ENCODE data around the gene SLC6A7.

SLC6A7 gene

DNA sequence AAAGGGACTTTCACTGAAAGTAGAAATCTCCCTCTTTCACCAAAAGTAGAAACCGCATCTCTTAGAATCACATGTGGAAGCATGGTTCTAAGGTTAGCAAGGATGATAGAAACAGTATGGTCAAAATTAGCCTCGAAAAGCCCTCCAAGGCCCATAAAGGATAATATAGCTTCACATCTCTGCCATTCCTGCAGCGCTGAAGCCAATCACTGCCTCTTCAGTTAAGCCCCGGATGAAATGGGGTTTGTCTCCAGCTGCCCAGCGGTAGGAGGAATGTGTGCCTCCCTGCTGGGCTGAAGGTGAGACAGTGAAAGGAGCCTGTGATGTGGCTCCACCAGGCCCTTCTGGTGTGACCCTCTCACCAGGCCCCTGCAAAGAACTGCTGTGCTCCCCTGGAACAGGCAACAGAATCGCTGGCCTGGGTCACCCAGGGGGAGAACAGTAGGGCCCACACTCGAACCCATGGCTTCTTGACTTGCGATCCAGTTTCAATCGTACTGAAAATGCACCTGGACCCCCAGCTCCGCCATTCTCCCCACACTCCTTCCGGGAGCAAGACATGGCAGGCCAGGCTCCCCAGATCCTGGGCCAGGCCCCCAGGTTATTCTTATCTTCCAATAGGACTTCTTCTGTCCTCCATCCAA is 52.5 kb downstream of the SLC6A7 start:
- TF ChIP-seq, protein P1, sequence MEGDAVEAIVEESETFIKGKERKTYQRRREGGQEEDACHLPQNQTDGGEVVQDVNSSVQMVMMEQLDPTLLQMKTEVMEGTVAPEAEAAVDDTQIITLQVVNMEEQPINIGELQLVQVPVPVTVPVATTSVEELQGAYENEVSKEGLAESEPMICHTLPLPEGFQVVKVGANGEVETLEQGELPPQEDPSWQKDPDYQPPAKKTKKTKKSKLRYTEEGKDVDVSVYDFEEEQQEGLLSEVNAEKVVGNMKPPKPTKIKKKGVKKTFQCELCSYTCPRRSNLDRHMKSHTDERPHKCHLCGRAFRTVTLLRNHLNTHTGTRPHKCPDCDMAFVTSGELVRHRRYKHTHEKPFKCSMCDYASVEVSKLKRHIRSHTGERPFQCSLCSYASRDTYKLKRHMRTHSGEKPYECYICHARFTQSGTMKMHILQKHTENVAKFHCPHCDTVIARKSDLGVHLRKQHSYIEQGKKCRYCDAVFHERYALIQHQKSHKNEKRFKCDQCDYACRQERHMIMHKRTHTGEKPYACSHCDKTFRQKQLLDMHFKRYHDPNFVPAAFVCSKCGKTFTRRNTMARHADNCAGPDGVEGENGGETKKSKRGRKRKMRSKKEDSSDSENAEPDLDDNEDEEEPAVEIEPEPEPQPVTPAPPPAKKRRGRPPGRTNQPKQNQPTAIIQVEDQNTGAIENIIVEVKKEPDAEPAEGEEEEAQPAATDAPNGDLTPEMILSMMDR (IDR thresholded peaks at IDR 0.05; ENCODE audit: low read depth, low read length) = no peak
- no peak for DNase-seq (ENCODE audit: extremely low read depth, low read depth)

DNA sequence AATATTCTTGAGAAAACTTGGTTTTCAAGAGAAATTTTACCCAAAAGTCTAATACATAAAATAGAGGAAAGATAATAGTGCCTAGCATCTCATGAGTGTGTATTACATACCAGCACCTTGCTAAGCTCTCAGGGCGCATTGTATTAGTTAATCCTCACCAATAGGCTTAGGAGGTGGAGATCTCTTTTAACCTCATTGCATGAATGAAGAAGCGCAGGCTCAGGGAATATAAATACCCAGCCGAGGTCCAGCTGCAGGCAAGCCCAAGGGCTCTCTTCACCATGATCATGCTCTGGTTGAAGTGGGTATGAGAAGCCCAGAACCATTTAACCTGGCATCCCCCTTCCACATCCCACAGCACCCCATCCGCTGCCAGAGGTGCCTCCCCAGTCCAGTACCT is 53.7 kb downstream of the SLC6A7 start:
- TF ChIP-seq, protein P1 (IDR thresholded peaks at IDR 0.05; ENCODE audit: low read depth, low read length) = no peak
- no peak for DNase-seq (ENCODE audit: extremely low read depth, low read depth)

DNA sequence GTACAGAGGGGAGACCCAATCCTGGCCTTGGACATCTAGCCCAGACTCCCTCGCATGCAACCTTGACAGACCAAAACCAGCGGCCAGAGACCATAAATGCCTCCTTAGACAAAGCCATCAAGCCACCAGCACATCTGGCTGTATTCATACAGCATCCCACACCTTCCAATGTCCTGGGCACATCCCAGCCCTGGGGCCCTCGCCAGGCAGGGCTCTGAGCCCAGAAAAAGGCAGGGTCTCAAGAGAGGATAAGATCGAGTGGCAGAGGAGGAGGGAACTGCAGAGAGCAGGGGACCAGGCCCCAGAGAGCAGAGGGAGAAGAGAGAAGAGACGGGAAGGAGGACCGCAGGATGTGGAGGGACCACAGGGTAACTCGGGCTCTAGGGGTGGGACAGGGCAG is 54.3 kb downstream of the SLC6A7 start:
- DNase-seq (ENCODE audit: extremely low read depth, low read depth) = no peak
- TF ChIP-seq, protein P1 (IDR thresholded peaks at IDR 0.05; ENCODE audit: low read depth, low read length) = no peak

DNA sequence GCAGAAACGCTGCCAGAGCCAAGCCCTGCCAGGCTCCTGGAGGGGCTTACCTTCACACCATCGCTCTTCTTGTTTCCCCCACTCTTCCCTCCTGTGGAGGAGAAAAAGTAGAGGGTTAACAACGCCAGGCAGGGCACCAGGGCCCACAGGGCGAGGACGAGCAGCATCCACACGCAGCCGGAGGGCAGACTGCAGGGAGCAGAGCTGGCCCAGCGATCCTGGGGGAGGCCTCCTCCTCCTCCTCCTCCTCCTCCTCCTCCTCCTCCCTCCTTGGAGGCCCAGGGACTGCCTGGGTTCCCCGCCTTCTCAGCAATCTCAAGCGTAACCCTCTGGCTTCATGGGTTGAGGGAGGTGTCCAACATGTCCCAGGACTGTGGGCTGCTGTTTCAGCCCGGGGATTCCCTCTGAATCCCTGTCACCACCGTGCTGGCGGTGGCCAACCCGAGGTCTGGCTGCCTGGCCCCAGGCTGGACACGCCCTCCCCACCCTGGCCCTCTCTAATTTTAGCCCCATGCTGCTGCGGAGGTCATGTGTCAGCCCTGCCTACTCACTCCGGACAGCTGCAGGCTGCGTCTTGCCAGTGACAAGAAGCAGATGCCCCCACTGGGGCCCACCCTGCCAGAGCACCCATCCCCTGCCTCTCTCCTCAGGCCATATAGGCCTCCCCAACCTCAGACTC is 55.4 kb downstream of the SLC6A7 start:
- TF ChIP-seq, protein P1 (IDR thresholded peaks at IDR 0.05; ENCODE audit: low read depth, low read length) = no peak
- no peak for DNase-seq (ENCODE audit: extremely low read depth, low read depth)

DNA sequence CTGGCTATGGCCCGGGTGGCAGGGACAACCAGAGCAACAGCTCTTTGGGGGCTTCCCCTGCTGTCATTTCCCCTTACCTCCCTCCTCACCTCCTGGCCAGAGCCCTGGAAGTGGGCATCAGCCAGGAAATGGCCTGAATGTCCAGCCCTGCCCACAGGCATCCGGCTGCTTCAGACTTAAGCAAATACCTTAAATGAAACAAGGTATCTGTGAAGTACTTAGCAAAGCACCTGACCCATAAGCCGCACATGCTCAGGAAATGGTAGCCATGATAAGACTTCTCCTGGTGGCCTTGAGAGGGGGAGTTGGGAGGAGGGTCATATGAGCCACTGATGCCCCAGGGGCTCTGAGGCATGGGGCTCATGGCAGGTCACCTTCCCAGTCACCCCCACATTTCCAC is 55.9 kb downstream of the SLC6A7 start:
- DNase-seq (ENCODE audit: extremely low read depth, low read depth) = no peak

DNA sequence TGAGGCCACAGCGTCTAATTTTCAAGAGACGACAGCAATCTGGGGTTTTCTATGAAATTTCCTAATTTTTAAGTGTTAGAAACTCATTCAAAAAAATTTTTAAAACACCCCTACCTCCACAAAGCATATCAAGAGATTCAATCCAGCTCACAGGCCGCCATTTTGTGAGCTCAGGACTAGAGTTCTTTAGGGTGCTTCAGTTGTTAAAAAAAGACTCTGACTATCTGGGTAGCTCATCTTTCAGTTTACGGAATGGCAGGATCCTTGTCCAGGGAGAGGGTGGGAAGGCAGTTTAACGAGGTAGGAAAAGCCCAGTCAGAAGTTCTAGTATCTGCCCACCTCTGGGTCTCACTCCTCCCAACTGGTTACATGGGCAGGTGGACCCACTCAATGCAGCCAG is 56.6 kb downstream of the SLC6A7 start:
- no peak for DNase-seq (ENCODE audit: extremely low read depth, low read depth)
- TF ChIP-seq, protein P1 (IDR thresholded peaks at IDR 0.05; ENCODE audit: low read depth, low read length) = no peak

More for the DNA sequence above, 55.9 kb downstream of the SLC6A7 start:
- TF ChIP-seq, protein P1 (IDR thresholded peaks at IDR 0.05; ENCODE audit: low read depth, low read length) = no peak

DNA sequence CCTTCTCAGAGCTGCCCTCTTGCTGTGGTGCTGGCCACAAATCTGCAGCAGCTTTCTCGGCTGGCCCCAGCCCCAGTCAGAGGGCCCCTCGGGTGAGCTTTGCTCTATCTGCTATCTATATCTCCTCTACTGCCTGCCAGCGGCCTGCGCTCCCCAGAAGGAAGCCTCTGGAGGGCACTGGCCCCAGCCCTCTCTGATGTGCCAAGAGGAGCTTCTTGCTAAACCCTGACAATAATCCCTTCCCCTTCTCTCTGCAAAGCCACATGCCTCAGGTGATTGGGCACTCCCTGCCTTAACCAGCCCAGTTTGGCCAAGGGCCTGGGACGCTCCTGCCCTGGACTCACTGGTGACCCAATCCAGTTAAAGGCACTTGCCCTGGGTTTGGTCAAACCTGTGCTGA is 57.0 kb downstream of the SLC6A7 start:
- DNase-seq (ENCODE audit: extremely low read depth, low read depth) = no peak
- TF ChIP-seq, protein P1 (IDR thresholded peaks at IDR 0.05; ENCODE audit: low read depth, low read length) = no peak

All from AG09319 (cell line).